Measurements from ENCODE around the gene NFATC4.
A peak's percentile ranks its signal among the peaks of the same experiment; 100 is the strongest.
"Not testable (repeated sequence)": the region's sequence is repeated elsewhere in the genome, so short reads cannot be mapped to it uniquely, and the experiment has no call there.

Gene NFATC4

GRCh38 chr14:24349742-24350141 is 18.2 kb upstream of the NFATC4 start:
- no peak for TF ChIP-seq ZNF274 (IDR thresholded peaks at IDR 0.05; ENCODE audit: low read depth, low read length)
- no peak overlapping the region for H3K4me3 ChIP-seq (ENCODE audit: low read length)

DNA sequence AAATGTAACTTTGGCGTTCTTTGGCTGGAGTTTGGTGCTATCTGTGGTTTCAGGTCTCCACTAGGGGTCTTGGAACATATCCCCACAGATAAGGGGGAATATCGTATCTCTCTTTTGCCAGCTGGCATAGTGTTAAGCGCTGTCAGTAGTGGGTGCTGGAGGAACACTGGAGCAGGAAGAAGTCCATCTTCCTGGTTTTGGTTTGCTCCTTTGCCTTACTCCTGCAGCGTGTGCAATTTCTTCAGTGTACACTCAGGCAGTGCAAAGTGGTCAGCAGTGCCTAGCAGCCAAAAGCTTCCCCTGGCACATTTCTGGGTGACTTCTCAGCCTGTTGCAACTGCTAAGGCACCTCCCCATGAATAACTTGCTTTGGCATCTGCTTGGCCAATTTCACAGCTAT is 16.5 kb upstream of the NFATC4 start:
- H3K4me3 ChIP-seq (ENCODE audit: low read length): no peak overlapping the region
- no peak for TF ChIP-seq ZNF274 (IDR thresholded peaks at IDR 0.05; ENCODE audit: low read depth, low read length)

GRCh38 chr14:24353559-24354481 is 14.2 kb upstream of the NFATC4 start:
- H3K4me3 ChIP-seq (ENCODE audit: low read length): no peak overlapping the region
- TF ChIP-seq ZNF274 (IDR thresholded peaks at IDR 0.05; ENCODE audit: low read depth, low read length): no peak

- H3K4me3 ChIP-seq (ENCODE audit: low read length): not testable (repeated sequence)
These were observed 13.5 kb upstream of the NFATC4 start for GRCh38 chr14:24354482-24354825.

DNA sequence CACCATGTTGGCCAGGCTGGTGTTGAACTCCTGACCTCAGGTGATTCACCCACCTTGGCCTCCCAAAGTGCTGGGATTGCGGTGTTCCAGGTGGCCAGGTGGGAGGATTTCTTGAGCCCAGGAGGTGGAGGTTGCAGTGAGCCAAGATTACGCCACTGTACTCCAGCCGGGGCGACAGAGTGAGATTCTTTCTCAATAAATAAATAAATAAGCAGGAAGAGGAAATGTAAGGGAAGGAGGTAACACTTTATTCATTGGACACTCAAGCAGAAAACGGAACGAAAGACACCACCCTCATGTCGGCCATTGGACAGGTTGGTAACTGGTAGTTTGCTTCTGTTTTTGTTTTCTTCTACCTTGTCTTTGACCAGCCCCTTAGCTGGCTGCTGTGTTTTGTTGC is 13.0 kb upstream of the NFATC4 start:
- H3K4me3 ChIP-seq (ENCODE audit: low read length): no peak overlapping the region
- no peak for TF ChIP-seq ZNF274 (IDR thresholded peaks at IDR 0.05; ENCODE audit: low read depth, low read length)

DNA sequence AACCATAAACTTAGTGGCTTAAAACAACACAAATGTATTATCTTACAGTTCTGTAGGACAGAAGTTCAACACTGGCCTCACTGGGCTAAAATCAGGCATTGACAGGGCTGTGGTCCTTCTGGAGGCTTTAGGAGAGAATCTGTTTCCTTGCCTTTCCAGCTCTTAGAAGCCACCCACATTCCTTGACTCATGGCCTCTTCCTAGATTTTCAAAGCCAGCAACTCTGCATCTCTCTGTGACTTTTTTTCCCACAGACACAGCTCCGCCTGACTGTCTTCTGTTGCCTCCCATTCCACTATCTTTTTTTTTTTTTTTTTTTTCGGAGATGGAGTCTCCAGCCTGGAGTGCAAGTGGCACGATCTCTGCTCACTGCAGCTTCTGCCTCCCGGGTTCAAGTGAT is 11.8 kb upstream of the NFATC4 start:
- TF ChIP-seq ZNF274 (IDR thresholded peaks at IDR 0.05; ENCODE audit: low read depth, low read length): no peak
- no peak overlapping the region for H3K4me3 ChIP-seq (ENCODE audit: low read length)

DNA sequence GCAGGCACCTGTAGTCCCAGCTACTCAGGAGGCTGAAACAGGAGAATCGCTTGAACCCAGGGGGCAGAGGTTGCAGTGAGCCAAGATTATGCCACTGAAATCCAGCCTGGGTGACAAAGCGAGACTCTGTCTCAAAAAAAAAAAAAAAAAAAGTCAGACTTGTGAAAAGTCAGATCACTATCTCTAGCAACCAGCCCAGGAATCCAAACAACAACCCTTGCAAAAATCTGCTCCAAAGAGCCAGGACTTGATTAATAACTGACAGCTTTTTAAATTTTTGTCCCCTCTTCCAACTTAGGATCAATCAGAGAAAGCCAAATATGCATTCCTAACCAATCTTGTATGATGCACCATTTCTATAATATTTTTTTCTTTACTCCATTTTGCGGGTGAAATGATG is 7.7 kb upstream of the NFATC4 start:
- no peak for TF ChIP-seq ZNF274 (IDR thresholded peaks at IDR 0.05; ENCODE audit: low read depth, low read length)
- no peak overlapping the region for H3K4me3 ChIP-seq (ENCODE audit: low read length)

DNA sequence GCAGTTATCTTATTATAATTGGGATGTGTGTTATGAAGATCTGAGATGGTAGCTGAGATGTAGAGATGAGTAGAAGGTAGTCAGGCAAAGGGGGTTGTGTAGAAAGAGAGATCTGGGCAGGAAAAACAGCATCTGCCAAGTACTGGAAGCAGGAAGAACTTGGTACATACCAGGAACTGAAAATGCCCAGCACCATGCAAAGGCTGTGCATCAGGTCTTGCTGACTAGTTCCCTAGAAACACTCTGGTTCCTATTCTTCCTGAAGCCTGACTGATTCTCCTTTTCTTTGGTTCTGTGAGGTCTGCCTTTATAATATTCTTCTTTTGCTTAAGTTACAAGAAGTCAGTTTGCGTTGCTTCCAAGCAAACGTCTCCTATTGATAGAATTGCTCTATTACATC is 6.7 kb upstream of the NFATC4 start:
- H3K4me3 ChIP-seq (ENCODE audit: low read length): no peak overlapping the region
- TF ChIP-seq ZNF274 (IDR thresholded peaks at IDR 0.05; ENCODE audit: low read depth, low read length): no peak

DNA sequence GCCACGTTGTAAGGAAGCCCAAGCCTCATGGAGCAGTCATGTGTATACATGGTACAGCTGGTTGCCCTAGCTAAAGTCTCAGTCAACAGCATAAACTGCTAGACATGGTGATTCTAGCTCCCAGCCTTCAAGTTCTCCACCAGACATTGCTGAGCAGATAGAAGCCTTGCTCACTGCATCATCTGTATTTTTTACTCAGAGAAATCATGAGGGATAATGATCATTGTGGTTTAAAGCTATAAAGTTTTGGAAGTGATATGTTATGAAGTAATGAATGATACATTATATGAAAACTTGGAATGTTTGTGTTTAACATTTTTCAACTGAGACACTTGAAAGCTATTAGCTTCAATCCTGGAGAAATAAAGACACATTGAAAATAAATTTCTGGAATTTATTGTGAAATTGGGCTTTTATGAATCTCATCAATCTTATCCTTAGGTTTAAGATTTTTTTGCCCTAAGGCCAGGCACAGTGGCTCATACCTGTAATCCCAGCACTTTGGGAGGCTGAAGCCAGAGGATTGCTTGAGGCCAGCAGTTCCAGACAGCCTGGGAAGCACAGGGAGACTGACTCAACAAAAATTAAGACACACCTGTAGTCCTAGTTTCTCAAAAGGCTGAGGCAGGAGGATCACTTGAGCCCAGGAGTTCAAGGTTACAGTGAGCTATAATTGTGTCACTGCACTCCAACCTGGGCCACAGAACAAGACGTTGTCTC is 5.6 kb upstream of the NFATC4 start:
- no peak for TF ChIP-seq ZNF274 (IDR thresholded peaks at IDR 0.05; ENCODE audit: low read depth, low read length)
- no peak overlapping the region for H3K4me3 ChIP-seq (ENCODE audit: low read length)

DNA sequence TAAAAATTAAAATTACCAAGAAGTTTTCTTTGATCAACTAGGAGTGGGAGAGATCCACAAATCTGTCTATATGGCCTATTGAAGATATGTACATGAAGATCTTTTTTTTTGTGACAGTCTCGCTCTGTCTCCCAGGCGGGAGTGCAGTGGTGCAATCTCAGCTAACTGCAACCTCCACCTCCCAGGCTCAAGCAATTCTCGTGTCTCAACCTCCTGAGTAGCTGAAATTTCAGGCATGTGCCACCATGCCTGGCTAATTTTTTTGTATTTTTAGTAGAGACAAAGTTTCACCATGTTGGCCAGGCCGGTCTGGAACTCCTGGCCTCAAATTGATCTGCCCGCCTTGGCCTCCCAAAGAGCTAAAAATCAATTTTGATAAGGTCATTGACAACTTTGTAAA is 4.6 kb upstream of the NFATC4 start:
- no peak overlapping the region for H3K4me3 ChIP-seq (ENCODE audit: low read length)
- no peak for TF ChIP-seq ZNF274 (IDR thresholded peaks at IDR 0.05; ENCODE audit: low read depth, low read length)

DNA sequence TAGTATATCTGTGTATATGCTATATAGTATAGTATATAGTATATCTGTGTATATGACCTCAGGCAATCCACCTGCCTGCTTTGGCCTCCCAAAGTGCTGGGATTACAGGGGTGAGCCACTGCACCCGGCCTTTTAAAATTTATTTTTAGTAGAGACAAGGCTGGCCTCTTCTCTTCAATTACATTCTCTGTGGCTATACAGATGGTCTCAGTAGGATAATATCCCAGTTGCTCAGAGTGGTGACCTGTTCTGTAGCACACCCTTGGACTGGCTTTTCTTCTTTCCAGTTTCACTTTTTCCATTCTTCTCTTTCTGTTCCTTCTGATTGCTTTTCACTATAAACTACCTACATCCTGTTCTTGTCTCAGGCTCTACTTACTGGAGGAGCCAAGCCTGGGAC is 3.1 kb upstream of the NFATC4 start:
- no peak for TF ChIP-seq ZNF274 (IDR thresholded peaks at IDR 0.05; ENCODE audit: low read depth, low read length)
- H3K4me3 ChIP-seq (ENCODE audit: low read length): no peak overlapping the region

DNA sequence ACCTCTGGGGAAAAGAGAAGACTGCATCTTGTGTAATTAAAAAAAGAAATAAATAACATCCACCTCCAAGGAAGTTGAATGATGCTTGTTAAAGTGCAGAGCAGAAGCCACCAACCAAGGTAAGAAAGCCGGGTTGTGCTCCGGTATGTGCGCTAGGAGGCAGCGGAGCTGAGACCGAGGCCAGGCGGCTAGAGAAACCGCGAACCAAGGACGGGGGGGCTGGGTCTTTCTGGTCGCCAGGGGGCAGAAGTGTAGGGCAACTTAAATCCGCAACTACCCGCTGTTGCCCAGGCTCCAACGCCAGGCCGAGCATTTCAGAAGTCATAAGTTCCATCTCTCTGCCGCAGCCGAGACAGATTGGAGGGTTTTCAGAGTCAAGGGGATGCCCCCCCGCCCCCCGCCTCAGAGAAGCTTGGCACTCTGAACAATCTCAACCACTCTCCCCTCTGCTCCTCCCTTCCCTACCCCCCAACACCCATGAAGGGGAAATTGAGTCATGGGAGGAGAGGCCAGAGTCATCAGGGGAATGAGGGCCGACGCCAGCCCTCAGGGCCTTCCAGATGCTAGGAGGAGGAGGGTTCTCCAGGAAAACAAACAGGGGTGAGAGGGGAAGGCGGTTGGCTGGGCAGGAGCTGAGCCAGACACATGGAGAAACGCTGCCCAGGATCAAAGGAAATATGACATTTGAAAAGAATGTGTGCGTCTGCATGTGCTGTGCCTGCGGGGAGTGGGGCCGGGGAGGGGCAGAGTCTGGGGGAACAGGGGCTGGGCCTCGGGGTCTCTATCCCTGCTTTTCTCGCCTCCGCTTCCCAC is 2.2 kb upstream of the NFATC4 start:
- peak overlapping the region; percentile 34; the same call in 1 of the 2 replicates for H3K4me3 ChIP-seq (ENCODE audit: low read length)

DNA sequence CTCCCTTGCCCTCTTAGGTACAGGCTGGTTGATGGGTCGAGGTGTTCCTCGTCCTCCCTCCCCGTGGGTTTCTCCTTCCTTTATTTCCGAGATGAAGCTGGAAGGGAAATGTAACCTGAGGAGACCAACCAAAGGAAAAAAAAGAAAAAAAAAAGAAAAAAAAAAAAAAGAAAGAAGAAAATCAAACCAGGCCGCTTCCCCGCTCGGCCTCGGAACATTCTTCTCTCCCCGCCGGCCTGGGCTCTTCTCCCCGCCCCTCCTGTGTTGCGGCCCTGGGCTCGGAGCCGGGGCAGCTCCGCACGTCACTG is 1.6 kb upstream of the NFATC4 start:
- TF ChIP-seq ZNF274 (IDR thresholded peaks at IDR 0.05; ENCODE audit: low read depth, low read length): no peak
- peak overlapping the region; percentile 34; the same call in 1 of the 2 replicates for H3K4me3 ChIP-seq (ENCODE audit: low read length)

More for the DNA sequence above, 2.2 kb upstream of the NFATC4 start:
- TF ChIP-seq ZNF274 (IDR thresholded peaks at IDR 0.05; ENCODE audit: low read depth, low read length): no peak

- TF ChIP-seq ZNF274 (IDR thresholded peaks at IDR 0.05; ENCODE audit: low read depth, low read length): no peak
- peak overlapping the region; percentile 35; the same call in 1 of the 2 replicates for H3K4me3 ChIP-seq (ENCODE audit: low read length)
These were observed 1.1 kb upstream of the NFATC4 start for GRCh38 chr14:24366721-24367513.

All from GM08714 (cell line).